IMR-90 (cell line): ENCODE measurements around the gene KIF6. TPM values are rescaled to one million over a fixed set of nuclear protein-coding genes. Genes with fewer than 3 reads are reported as not detected.
A peak's percentile ranks its signal among the peaks of the same experiment; 100 is the strongest.

Experiments used
- ATAC-seq: fragments of 200-7000 bp; cut with Tn5 transposase; 2 replicates; pipeline ENCODE4 v1.9.1; 2020; ENCODE audit warnings: low read depth, mild to moderate bottlenecking, moderate library complexity
- BruUV-seq: library from RNA; stranded (reverse); fragments of 400-500 nt; replicated peaks from 2 replicates; lab custom pipeline; 2021; lab: Mats Ljungman, UMichigan
- CTCF ChIA-PET: fragments of 300-600 bp; formaldehyde crosslinking; extraction: SDS; loops from one replicate; lab custom pipeline; 2021; ENCODE audit warnings: antibody characterized with exemption; lab: Yijun Ruan, JAX
- POLR2A ChIA-PET: fragments of 300-600 bp; sonication (Branson Sonifier 250); formaldehyde crosslinking; loops from one replicate; lab custom pipeline; 2022; ENCODE audit warnings: antibody characterized with exemption; ENCODE audit not compliant: unreplicated experiment; lab: Charles Lee
- DNase-seq: peaks from one replicate; pipeline ENCODE4 v3.0.0; 2013
- H2AFZ ChIP-seq: replicated peaks from 2 replicates; pipeline ENCODE3; 2013; ENCODE audit warnings: low read length, mild to moderate bottlenecking; ENCODE audit not compliant: poor library complexity
- H2AK5ac ChIP-seq: 2 replicates; pipeline ENCODE4 v1.6.1; 2013; ENCODE audit warnings: low read depth, low read length, inconsistent platforms
- H2AK9ac ChIP-seq: replicated peaks from 2 replicates; pipeline ENCODE3; 2013; ENCODE audit warnings: mild to moderate bottlenecking, low read depth, low read length, moderate library complexity; ENCODE audit not compliant: poor library complexity
- H2BK120ac ChIP-seq: 2 replicates; pipeline ENCODE4 v1.6.1; 2013; ENCODE audit warnings: low read depth, low read length, inconsistent platforms
- H2BK15ac ChIP-seq: 3 replicates; pipeline ENCODE4 v1.6.1; 2013; ENCODE audit warnings: low read depth, low read length, inconsistent platforms
- H2BK20ac ChIP-seq: 2 replicates; pipeline ENCODE4 v1.6.1; 2013; ENCODE audit warnings: low read depth, mild to moderate bottlenecking, inconsistent platforms, low read length, moderate library complexity
- H2BK5ac ChIP-seq: 2 replicates; pipeline ENCODE4 v1.6.1; 2013; ENCODE audit warnings: mild to moderate bottlenecking, low read depth, low read length, inconsistent platforms; ENCODE audit not compliant: poor library complexity, severe bottlenecking
- H3K14ac ChIP-seq: replicated peaks from 2 replicates; pipeline ENCODE4 v1.6.1; 2013; ENCODE audit warnings: low read depth, low read length, inconsistent platforms
- H3K18ac ChIP-seq: 2 replicates; pipeline ENCODE4 v1.6.1; 2013; ENCODE audit warnings: low read depth, low read length, control low read depth
- H3K23ac ChIP-seq: 2 replicates; pipeline ENCODE4 v1.6.1; 2013; ENCODE audit warnings: low read depth, low read length, inconsistent platforms
- H3K27ac ChIP-seq: 2 replicates; pipeline ENCODE4 v1.5.1; 2013; ENCODE audit warnings: mild to moderate bottlenecking, control low read depth, low read length; ENCODE audit not compliant: insufficient read depth
- H3K27me3 ChIP-seq: 2 replicates; pipeline ENCODE4 v1.6.1; 2013; ENCODE audit warnings: low read length; ENCODE audit not compliant: control insufficient read depth, insufficient read depth
- H3K36me3 ChIP-seq: 2 replicates; pipeline ENCODE4 v1.6.1; 2013; ENCODE audit warnings: low read length, mixed read lengths; ENCODE audit not compliant: control insufficient read depth, insufficient read depth
- H3K4ac ChIP-seq: 2 replicates; pipeline ENCODE4 v1.6.1; 2013; ENCODE audit warnings: low read depth, low read length, inconsistent platforms
- H3K4me1 ChIP-seq: 2 replicates; pipeline ENCODE4 v1.6.1; 2013; ENCODE audit warnings: low read length, mixed read lengths; ENCODE audit not compliant: control insufficient read depth, insufficient read depth
- H3K4me2 ChIP-seq: 2 replicates; pipeline ENCODE4 v1.6.1; 2013; ENCODE audit warnings: low read depth, mild to moderate bottlenecking, control low read depth, low read length, moderate library complexity
- H3K4me3 ChIP-seq: 2 replicates; pipeline ENCODE4 v1.5.1; 2013; ENCODE audit warnings: low read depth, mild to moderate bottlenecking, control low read depth, low read length, moderate library complexity; ENCODE audit not compliant: insufficient read depth
- H3K56ac ChIP-seq: 2 replicates; pipeline ENCODE4 v1.6.1; 2013; ENCODE audit warnings: low read length, inconsistent platforms; ENCODE audit not compliant: insufficient read depth; ENCODE audit errors: extremely low read depth
- H3K79me1 ChIP-seq, 2 experiments: 2 replicates each; pipeline ENCODE4 v1.6.1; 2013; ENCODE audit warnings: low read length in 2 of 2, inconsistent platforms in 1 of 2, low read depth in 1 of 2
- H3K9ac ChIP-seq: 2 replicates; pipeline ENCODE4 v1.6.1; 2013; ENCODE audit warnings: low read depth, low read length, control low read depth
- H3K9me1 ChIP-seq: 2 replicates; pipeline ENCODE4 v1.6.1; 2013; ENCODE audit warnings: low read length, inconsistent platforms; ENCODE audit not compliant: insufficient read depth
- H3K9me3 ChIP-seq: 2 replicates; pipeline ENCODE4 v1.6.1; 2013; ENCODE audit warnings: low read length; ENCODE audit not compliant: control insufficient read depth, insufficient read depth
- H4K20me1 ChIP-seq: 2 replicates; pipeline ENCODE4 v1.6.1; 2013; ENCODE audit warnings: low read length, inconsistent platforms; ENCODE audit not compliant: insufficient read depth
- H4K5ac ChIP-seq: 2 replicates; pipeline ENCODE4 v1.6.1; 2013; ENCODE audit warnings: mild to moderate bottlenecking, low read depth, low read length, control low read depth
- H4K8ac ChIP-seq, 2 experiments: 2 replicates each; pipeline ENCODE4 v1.6.1; 2013; ENCODE audit warnings: low read depth in 2 of 2, low read length in 2 of 2, control low read depth in 1 of 2, inconsistent platforms in 1 of 2
- H4K91ac ChIP-seq: 2 replicates; pipeline ENCODE4 v1.6.1; 2013; ENCODE audit warnings: low read depth, low read length, inconsistent platforms; ENCODE audit not compliant: insufficient read depth
- BHLHE40 ChIP-seq: fragments of 150-350 bp; IDR thresholded peaks from 2 replicates; pipeline ENCODE4 v1.6.1; 2016; ENCODE audit warnings: mild to moderate bottlenecking, low read depth, low read length
- CEBPB ChIP-seq: IDR thresholded peaks from 2 replicates; pipeline ENCODE4 v1.6.1; 2012; ENCODE audit warnings: low read depth, low read length, improper control_type of control experiment
- CHD1 ChIP-seq: IDR thresholded peaks from 2 replicates; pipeline ENCODE4 v1.6.1; 2012; ENCODE audit warnings: low read depth, low read length, improper control_type of control experiment
- CTCF ChIP-seq: conservative IDR thresholded peaks from 2 replicates; pipeline ENCODE4 v1.5.1; 2012; ENCODE audit warnings: mild to moderate bottlenecking, low read depth, low read length, improper control_type of control experiment
- ELK1 ChIP-seq: fragments of 150-350 bp; IDR thresholded peaks from 2 replicates; pipeline ENCODE4 v1.6.1; 2016; ENCODE audit warnings: low read depth, mild to moderate bottlenecking, low read length, moderate library complexity, borderline replicate concordance
- FOS ChIP-seq: fragments of 150-350 bp; IDR thresholded peaks from 2 replicates; pipeline ENCODE4 v1.6.1; 2016; ENCODE audit warnings: low read depth, low read length
- MAFK ChIP-seq: IDR thresholded peaks from 2 replicates; pipeline ENCODE4 v1.6.1; 2012; ENCODE audit warnings: low read depth, low read length, improper control_type of control experiment
- MAZ ChIP-seq: IDR thresholded peaks from 2 replicates; pipeline ENCODE4 v1.6.1; 2012; ENCODE audit warnings: low read depth, mild to moderate bottlenecking, low read length, improper control_type of control experiment, moderate library complexity, borderline replicate concordance
- MXI1 ChIP-seq: IDR thresholded peaks from 2 replicates; pipeline ENCODE4 v1.6.1; 2012; ENCODE audit warnings: low read depth, mild to moderate bottlenecking, low read length, moderate library complexity, borderline replicate concordance
- NFE2L2 ChIP-seq: fragments of 150-350 bp; IDR thresholded peaks from 2 replicates; pipeline ENCODE4 v1.6.1; 2016; ENCODE audit warnings: low read depth, mild to moderate bottlenecking, low read length
- POLR2A ChIP-seq: IDR thresholded peaks from 2 replicates; pipeline ENCODE4 v1.6.1; 2012; ENCODE audit warnings: mild to moderate bottlenecking, low read depth, low read length
- RAD21 ChIP-seq: IDR thresholded peaks from 2 replicates; pipeline ENCODE4 v1.6.1; 2012; ENCODE audit warnings: low read length, improper control_type of control experiment
- RCOR1 ChIP-seq: IDR thresholded peaks from 2 replicates; pipeline ENCODE4 v1.6.1; 2012; ENCODE audit warnings: mild to moderate bottlenecking, low read length, improper control_type of control experiment; ENCODE audit not compliant: insufficient replicate concordance
- RFX5 ChIP-seq: IDR thresholded peaks from 2 replicates; pipeline ENCODE4 v1.8.0; 2012; ENCODE audit warnings: low read depth, mild to moderate bottlenecking, low read length, moderate library complexity
- SMC3 ChIP-seq: fragments of 150-350 bp; IDR thresholded peaks from 2 replicates; pipeline ENCODE4 v1.6.1; 2016; ENCODE audit warnings: low read depth, mild to moderate bottlenecking, antibody characterized with exemption, low read length, moderate library complexity
- WGBS, 2 experiments: methylation state at CpG; one replicate each; pipeline versions ENCODE4 v1.1.5 to v1.1.7; 2013; ENCODE audit warnings: missing lambda C conversion rate in 2 of 2; ENCODE audit not compliant: insufficient read length in 1 of 2; ENCODE audit errors: extremely low coverage in 2 of 2; 5-methylcytosine and 5-hydroxymethylcytosine counted together
- dilution Hi-C: fragments of 300-500 bp; cut with HindIII; formaldehyde crosslinking; loops from one replicate; pipeline ENCODE4 v1.14.3; 2018; ENCODE audit warnings: low sequenced_read_pairs; ENCODE audit not compliant: unreplicated experiment
- in situ Hi-C: fragments of 300-500 bp; cut with MboI; formaldehyde crosslinking; loops from 3 replicates; pipeline ENCODE4 v1.14.3; 2019; ENCODE audit warnings: low sequenced_read_pairs, inconsistent platforms, mixed read lengths
- intact Hi-C: fragments of 100-400 bp; cut with micrococcal nuclease; formaldehyde crosslinking; loops from 2 replicates; pipeline ENCODE4 v1.10.0; 2022
- polyA plus RNA-seq, 3 experiments: library from polyadenylated mRNA; depleted of rRNA; stranded (reverse); fragments of >200 nt; gene quantifications; 2 replicates each; pipeline ENCODE4 v1.2.3, GENCODE V29; 2012; ENCODE audit warnings: low replicate concordance in 1 of 3
- total RNA-seq: library from RNA; depleted of rRNA; stranded (reverse); fragments of >200 nt; gene quantifications from 2 replicates; pipeline ENCODE4 v1.2.3, GENCODE V29; 2012
- TF ChIP-seq, protein P1 (sequence below): fragments of 150-350 bp; IDR thresholded peaks from 2 replicates; pipeline ENCODE4 v1.6.1; 2017; ENCODE audit warnings: mild to moderate bottlenecking, antibody characterized with exemption, low read length, low read depth

Gene KIF6
- total and polyA plus RNA-seq, 2 of the 4 experiments (the other 2 are of a cell fraction) = under 0.01 to 0.10 TPM

DNA sequence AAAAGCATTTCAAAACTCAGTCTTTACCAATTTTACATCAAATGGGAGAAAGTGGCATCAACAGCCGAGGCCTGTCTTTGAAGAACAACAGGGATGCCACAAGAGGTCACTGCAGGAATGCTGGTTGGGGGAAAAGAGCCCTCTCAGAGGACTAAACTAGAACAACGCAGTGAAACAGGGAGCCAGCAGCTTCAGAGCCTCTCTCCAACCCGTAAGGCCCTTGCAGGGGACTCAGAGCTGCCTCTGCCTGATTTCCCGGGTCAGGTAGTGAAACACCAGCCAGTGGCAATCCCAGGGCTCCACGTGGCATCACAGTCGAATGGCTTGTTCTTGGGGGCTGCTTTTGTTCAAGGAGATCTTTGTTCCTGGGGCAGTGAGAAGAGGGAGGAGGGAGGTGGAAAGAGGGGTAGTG, 347.7 kb downstream of the KIF6 start:
- no peak overlapping the region for H3K14ac ChIP-seq
- H2AK9ac ChIP-seq = no peak overlapping the region
- no peaks in the 10 kb centered on the region for H3K4me1 ChIP-seq
- no TSS peak for BruUV-seq
- H3K4me2 ChIP-seq = no peak overlapping the region
- no peak overlapping the region for H2BK15ac ChIP-seq
- no peak overlapping the region for H3K23ac ChIP-seq
- H3K27ac ChIP-seq = no peak overlapping the region
- peaks cover 3% of the 10 kb centered on the region for H3K27me3 ChIP-seq
- no peak overlapping the region for H3K9ac ChIP-seq
- TF ChIP-seq NFE2L2 (no peak), MXI1 (no peak), SMC3 (peak; percentile 41), CHD1 (no peak), CEBPB (no peak), RAD21 (peak; percentile 76), RCOR1 (no peak), RFX5 (no peak), BHLHE40 (no peak), FOS (no peak), MAZ (no peak), POLR2A (no peak), CTCF (peak; percentile 58), ELK1 (no peak), MAFK (no peak)
- TF ChIP-seq, protein P1, sequence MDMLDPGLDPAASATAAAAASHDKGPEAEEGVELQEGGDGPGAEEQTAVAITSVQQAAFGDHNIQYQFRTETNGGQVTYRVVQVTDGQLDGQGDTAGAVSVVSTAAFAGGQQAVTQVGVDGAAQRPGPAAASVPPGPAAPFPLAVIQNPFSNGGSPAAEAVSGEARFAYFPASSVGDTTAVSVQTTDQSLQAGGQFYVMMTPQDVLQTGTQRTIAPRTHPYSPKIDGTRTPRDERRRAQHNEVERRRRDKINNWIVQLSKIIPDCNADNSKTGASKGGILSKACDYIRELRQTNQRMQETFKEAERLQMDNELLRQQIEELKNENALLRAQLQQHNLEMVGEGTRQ = no peak
- H4K20me1 ChIP-seq = no peaks in the 10 kb centered on the region
- no peak overlapping the region for H4K8ac ChIP-seq
- no peak overlapping the region for H4K91ac ChIP-seq
- H3K9me1 ChIP-seq = no peaks in the 10 kb centered on the region
- no peaks in the 10 kb centered on the region for H3K79me1 ChIP-seq
- POLR2A ChIA-PET = no interaction called here
- no peak overlapping the region for H3K4ac ChIP-seq
- H2AK5ac ChIP-seq = no peak overlapping the region
- peak overlapping the region; percentile 75 for H2AFZ ChIP-seq
- H2BK120ac ChIP-seq = no peak overlapping the region
- H3K18ac ChIP-seq = no peak overlapping the region; the same call in 1 of the 2 replicates
- dilution Hi-C loops = no loop called here
- intact Hi-C loops = loop anchor here (1.0 to 5.0 kb wide), 2 partner anchors 515 to 930 kb away; no protein-coding TSS in a partner anchor
- no peak overlapping the region for H4K5ac ChIP-seq
- no peaks in the 10 kb centered on the region for H3K9me3 ChIP-seq
- no peak overlapping the region for H2BK20ac ChIP-seq
- no peaks in the 10 kb centered on the region for H3K36me3 ChIP-seq
- H3K4me3 ChIP-seq = no peak overlapping the region
- ATAC-seq = peak; percentile 82
- peak; percentile 44 for DNase-seq
- H3K56ac ChIP-seq = no peak overlapping the region
- 0% methylated on average over 3 of the region's 6 CpGs; no CpG with 5 or more reads in 1 of the 2 experiments for WGBS, 2 experiments
- CTCF ChIA-PET = no interaction called here
- H2BK5ac ChIP-seq = no peak overlapping the region
- in situ Hi-C loops = no loop called here
